ENCODE measurements around the gene MAD1L1. TPM values are rescaled to one million over a fixed set of nuclear protein-coding genes. Genes with fewer than 3 reads are reported as not detected.
"Not testable (repeated sequence)": the region's sequence is repeated elsewhere in the genome, so short reads cannot be mapped to it uniquely, and the experiment has no call there.

Gene MAD1L1
- total RNA-seq, 1 donor from 2014 or later, result 32.7 TPM

DNA sequence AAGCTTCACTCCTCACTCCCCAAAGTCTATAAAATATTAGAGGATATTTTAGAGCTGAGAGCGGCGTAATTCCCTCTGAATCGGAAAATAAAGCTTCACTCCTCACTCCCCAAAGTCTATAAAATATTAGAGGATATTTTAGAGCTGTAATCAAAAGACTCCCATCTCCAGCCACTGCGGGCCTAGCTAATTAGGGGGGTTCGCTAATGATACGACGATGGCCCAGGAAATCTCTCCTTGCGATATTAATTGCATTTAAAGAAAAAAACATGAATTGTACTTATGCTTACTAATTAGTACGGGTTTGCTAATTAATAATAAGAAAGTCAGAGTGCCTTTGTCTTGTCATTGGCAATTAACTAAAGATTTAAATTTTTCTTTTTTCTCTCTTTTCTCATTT is 235.9 kb downstream of the MAD1L1 start:
- TF ChIP-seq, protein P1, sequence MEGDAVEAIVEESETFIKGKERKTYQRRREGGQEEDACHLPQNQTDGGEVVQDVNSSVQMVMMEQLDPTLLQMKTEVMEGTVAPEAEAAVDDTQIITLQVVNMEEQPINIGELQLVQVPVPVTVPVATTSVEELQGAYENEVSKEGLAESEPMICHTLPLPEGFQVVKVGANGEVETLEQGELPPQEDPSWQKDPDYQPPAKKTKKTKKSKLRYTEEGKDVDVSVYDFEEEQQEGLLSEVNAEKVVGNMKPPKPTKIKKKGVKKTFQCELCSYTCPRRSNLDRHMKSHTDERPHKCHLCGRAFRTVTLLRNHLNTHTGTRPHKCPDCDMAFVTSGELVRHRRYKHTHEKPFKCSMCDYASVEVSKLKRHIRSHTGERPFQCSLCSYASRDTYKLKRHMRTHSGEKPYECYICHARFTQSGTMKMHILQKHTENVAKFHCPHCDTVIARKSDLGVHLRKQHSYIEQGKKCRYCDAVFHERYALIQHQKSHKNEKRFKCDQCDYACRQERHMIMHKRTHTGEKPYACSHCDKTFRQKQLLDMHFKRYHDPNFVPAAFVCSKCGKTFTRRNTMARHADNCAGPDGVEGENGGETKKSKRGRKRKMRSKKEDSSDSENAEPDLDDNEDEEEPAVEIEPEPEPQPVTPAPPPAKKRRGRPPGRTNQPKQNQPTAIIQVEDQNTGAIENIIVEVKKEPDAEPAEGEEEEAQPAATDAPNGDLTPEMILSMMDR (IDR thresholded peaks at IDR 0.05), result no peak
- no peaks in the 10 kb centered on the region for H3K36me3 Mint-ChIP-seq (ENCODE audit: unreplicated experiment)

DNA sequence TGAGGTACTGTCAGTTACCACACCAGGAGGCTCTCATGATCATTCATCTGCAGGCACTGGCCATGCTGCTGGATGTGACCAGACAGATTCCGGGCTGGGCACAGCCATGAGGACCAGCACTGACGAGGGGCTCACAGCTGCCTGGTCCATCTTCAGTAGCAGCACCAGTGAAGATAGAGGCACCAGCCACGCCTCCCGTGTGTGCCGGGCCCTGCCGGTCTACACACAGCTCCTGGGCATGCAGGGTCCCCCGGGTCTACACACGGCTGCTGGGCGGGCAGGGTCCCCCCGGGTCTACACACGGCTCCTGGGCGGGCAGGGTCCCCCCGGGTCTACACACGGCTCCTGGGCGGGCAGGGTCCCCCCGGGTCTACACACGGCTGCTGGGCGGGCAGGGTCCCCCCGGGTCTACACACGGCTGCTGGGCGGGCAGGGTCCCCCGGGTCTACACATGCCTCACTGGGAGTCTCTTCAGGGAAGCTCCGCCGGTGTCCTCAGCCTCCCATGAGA is 236.8 kb downstream of the MAD1L1 start:
- not testable (repeated sequence) for H3K4me3 Mint-ChIP-seq (ENCODE audit: unreplicated experiment); H3K36me3 Mint-ChIP-seq (ENCODE audit: unreplicated experiment); H3K4me1 Mint-ChIP-seq (ENCODE audit: unreplicated experiment); H3K27ac Mint-ChIP-seq (ENCODE audit: unreplicated experiment); H3K27me3 Mint-ChIP-seq (ENCODE audit: unreplicated experiment); DNase-seq (ENCODE audit: extremely low spot score, unreplicated experiment); H3K9me3 Mint-ChIP-seq (ENCODE audit: unreplicated experiment)

More for the DNA sequence above, 235.9 kb downstream of the MAD1L1 start:
- no peak overlapping the region for H3K27ac Mint-ChIP-seq (ENCODE audit: unreplicated experiment)
- H3K9me3 Mint-ChIP-seq (ENCODE audit: unreplicated experiment), result no peaks in the 10 kb centered on the region
- H3K4me1 Mint-ChIP-seq (ENCODE audit: unreplicated experiment), result no peaks in the 10 kb centered on the region
- H3K4me3 Mint-ChIP-seq (ENCODE audit: unreplicated experiment), result no peak overlapping the region
- no peaks in the 10 kb centered on the region for H3K27me3 Mint-ChIP-seq (ENCODE audit: unreplicated experiment)
- DNase-seq (ENCODE audit: extremely low spot score, unreplicated experiment), result no peak

DNA sequence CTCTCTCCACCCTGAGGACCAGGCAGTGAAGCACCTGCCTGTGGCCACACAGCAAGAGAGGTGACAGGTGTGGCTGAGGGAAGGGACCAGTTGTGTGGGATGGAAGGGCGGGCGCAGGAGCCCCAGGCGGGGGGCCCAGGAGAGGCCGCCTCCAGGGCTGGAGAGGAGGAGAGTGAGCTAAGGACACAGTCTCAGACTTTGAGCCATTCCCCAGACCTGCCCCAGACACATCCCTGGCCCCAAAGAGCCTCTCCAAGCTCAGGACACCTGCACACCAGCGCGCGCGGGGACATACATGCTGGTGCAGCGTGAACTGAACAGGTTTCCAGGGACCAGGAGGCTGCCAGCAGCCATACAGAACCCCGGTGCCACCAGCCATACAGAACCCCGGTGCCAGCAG is 237.3 kb downstream of the MAD1L1 start:
- no peaks in the 10 kb centered on the region for H3K9me3 Mint-ChIP-seq (ENCODE audit: unreplicated experiment)
- H3K27ac Mint-ChIP-seq (ENCODE audit: unreplicated experiment), result no peak overlapping the region
- H3K27me3 Mint-ChIP-seq (ENCODE audit: unreplicated experiment), result no peaks in the 10 kb centered on the region
- no peak overlapping the region for H3K4me3 Mint-ChIP-seq (ENCODE audit: unreplicated experiment)
- DNase-seq (ENCODE audit: extremely low spot score, unreplicated experiment), result no peak
- H3K4me1 Mint-ChIP-seq (ENCODE audit: unreplicated experiment), result no peaks in the 10 kb centered on the region
- TF ChIP-seq, protein P1 (IDR thresholded peaks at IDR 0.05), result no peak
- H3K36me3 Mint-ChIP-seq (ENCODE audit: unreplicated experiment), result no peaks in the 10 kb centered on the region

DNA sequence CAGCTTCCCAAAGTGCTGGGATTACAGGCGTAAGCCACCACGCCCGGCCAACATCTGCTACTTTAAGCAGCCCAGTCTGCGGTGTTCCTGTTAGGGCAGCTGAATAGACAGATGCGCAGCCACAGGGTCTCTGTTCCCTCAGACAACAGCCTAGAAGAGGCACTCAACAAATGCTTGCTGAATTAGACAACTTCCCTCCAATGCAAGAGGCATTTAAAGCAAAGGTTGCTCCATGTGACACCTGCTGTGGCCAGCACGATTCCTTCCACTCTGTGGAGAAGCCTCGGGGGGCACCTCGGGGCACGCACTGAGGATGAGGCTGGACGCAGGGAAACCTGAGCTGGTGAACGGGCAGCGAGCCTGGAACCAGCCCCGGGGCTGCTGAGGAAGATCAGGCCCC is 237.8 kb downstream of the MAD1L1 start:
- Mint-ChIP-seq H3K9me3 (ENCODE audit: unreplicated experiment) (no peaks in the 10 kb centered on the region), H3K27ac (ENCODE audit: unreplicated experiment) (no peak overlapping the region), H3K4me3 (ENCODE audit: unreplicated experiment) (no peak overlapping the region), H3K27me3 (ENCODE audit: unreplicated experiment) (no peaks in the 10 kb centered on the region), H3K36me3 (ENCODE audit: unreplicated experiment) (no peaks in the 10 kb centered on the region), H3K4me1 (ENCODE audit: unreplicated experiment) (no peaks in the 10 kb centered on the region)
- DNase-seq (ENCODE audit: extremely low spot score, unreplicated experiment), result no peak
- TF ChIP-seq, protein P1 (IDR thresholded peaks at IDR 0.05), result no peak

DNA sequence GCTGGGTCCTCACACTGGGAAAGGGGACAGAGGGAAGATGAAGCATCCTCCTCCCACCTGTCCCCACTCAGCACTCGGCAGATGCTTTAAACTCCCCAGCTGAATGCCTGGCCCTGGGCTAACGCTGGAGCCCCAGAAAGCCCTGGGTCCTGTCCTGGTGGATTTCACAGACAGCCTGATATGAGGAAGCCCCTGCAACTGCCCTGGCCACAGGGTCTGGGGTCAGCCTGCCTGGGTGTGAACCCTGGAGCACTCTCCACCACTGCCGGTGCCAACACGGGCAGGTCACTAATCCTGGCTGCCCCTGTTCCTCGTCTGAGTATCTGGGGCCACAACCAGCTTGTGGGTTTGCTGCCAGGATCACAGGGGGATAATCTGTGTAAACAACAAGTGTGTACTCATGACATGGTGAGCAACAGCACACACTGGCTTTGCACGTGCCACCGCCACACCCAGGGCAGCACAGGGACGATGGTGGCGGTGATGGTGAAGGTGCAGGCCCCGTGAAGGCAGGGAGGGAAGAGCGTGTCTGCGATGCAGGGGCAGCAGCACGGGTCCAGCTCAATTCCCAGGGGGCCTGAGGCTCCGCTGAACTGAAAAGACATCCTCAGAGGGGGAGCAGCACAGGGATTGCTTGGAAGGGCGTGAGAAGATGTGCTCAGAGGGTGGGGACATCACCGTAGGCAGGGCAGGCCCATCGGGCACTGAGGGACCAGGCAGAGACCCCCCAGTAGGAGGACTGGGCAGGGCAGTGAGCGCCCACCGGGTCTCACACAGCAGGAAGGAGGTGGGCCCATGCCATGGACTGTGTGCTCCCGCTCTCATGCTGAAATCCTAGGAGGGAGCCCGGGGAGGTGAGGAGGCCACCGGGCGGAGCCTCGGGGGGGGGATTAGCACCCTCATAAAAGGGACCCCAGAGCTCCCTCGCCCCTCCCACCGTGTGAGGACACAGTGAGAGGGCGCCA is 238.7 kb downstream of the MAD1L1 start:
- H3K27me3 Mint-ChIP-seq (ENCODE audit: unreplicated experiment), result no peaks in the 10 kb centered on the region
- no peaks in the 10 kb centered on the region for H3K4me1 Mint-ChIP-seq (ENCODE audit: unreplicated experiment)
- no peaks in the 10 kb centered on the region for H3K36me3 Mint-ChIP-seq (ENCODE audit: unreplicated experiment)
- TF ChIP-seq, protein P1 (IDR thresholded peaks at IDR 0.05), result no peak
- H3K27ac Mint-ChIP-seq (ENCODE audit: unreplicated experiment), result no peak overlapping the region
- no peaks in the 10 kb centered on the region for H3K9me3 Mint-ChIP-seq (ENCODE audit: unreplicated experiment)
- no peak for DNase-seq (ENCODE audit: extremely low spot score, unreplicated experiment)
- H3K4me3 Mint-ChIP-seq (ENCODE audit: unreplicated experiment), result no peak overlapping the region

All from osteocyte (in vitro differentiated cells).